ENCODE measurements around the gene SPOCK3.

- TF ChIP-seq CTCF (IDR thresholded peaks at IDR 0.05 in 2 of 3, conservative IDR thresholded peaks at IDR 0.05 in 1 of 3; ENCODE audit: control insufficient read depth in 2 of 3, extremely low read depth in 1 of 3, insufficient read depth in 1 of 3, low read depth in 3 of 3, low read length in 3 of 3): no peak
- TF ChIP-seq MAX (IDR thresholded peaks at IDR 0.05; ENCODE audit: low read depth, low read length): no peak
- no peak for TF ChIP-seq TBL1XR1 (IDR thresholded peaks at IDR 0.05; ENCODE audit: low read depth, low read length)
- TF ChIP-seq ZNF687 (IDR thresholded peaks at IDR 0.05): no peak
Measured at GRCh38 chr4:167084321-167084720, 150.0 kb downstream of the SPOCK3 start.

Measured in GM12878 (cell line).